ENCODE data around the gene PYGB. TPM values are rescaled to one million over a fixed set of nuclear protein-coding genes. Genes with fewer than 3 reads are reported as not detected.

Gene PYGB
- total and polyA plus RNA-seq, 7 donors, result 4.9 to 22.3 (median 9.5) TPM

DNA sequence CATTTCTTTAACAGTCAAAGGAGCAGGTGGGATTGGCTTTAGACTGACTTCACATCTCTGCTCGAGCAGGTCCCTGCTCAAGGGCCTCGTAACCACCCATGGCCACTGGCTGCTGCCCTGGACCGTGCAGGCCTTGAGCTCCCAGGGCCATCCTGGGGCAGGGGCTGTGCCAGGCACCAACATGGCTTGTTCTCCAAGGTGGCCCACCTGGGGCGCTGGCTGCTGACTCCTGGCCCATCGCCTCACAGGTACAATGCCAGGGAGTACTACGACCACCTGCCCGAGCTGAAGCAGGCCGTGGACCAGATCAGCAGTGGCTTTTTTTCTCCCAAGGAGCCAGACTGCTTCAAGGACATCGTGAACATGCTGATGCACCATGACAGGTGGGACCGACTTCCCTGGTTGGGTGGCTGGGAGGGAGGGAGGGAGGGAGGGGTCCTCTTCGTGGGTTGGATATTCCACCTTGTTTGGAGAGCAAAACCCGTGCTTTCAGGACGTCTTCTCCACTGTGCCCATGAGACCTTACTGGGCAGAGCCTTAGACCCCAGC is 46.1 kb downstream of the PYGB start:
- Histone ChIP-seq H3K4me1 (peaks cover 28% of the 10 kb centered on the region), H3K36me3 (ENCODE audit: insufficient read depth in 1 of 2, low read depth in 1 of 2) (peaks cover 0 to 21% of the 10 kb centered on the region in 2 donors), H3K4me3 (no peak overlapping the region), H3K27ac (peak overlapping the region; percentile 84), H3K27me3 (ENCODE audit: insufficient read depth in 3 of 3, low read length in 2 of 3) (no peaks in the 10 kb centered on the region), H3K9me3 (no peaks in the 10 kb centered on the region)
- no peak for DNase-seq
- intact Hi-C loops (cut with DNase I), result loop anchor here (5.0 kb wide), 1 partner anchor 103 kb away; no protein-coding TSS in a partner anchor
- no peak for ATAC-seq
- 69 to 87% (median 69%) methylated on average over 13 of the region's 13 CpGs for WGBS, 3 donors
- TF ChIP-seq, protein P1, sequence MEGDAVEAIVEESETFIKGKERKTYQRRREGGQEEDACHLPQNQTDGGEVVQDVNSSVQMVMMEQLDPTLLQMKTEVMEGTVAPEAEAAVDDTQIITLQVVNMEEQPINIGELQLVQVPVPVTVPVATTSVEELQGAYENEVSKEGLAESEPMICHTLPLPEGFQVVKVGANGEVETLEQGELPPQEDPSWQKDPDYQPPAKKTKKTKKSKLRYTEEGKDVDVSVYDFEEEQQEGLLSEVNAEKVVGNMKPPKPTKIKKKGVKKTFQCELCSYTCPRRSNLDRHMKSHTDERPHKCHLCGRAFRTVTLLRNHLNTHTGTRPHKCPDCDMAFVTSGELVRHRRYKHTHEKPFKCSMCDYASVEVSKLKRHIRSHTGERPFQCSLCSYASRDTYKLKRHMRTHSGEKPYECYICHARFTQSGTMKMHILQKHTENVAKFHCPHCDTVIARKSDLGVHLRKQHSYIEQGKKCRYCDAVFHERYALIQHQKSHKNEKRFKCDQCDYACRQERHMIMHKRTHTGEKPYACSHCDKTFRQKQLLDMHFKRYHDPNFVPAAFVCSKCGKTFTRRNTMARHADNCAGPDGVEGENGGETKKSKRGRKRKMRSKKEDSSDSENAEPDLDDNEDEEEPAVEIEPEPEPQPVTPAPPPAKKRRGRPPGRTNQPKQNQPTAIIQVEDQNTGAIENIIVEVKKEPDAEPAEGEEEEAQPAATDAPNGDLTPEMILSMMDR (IDR thresholded peaks at IDR 0.05), result no peak

DNA sequence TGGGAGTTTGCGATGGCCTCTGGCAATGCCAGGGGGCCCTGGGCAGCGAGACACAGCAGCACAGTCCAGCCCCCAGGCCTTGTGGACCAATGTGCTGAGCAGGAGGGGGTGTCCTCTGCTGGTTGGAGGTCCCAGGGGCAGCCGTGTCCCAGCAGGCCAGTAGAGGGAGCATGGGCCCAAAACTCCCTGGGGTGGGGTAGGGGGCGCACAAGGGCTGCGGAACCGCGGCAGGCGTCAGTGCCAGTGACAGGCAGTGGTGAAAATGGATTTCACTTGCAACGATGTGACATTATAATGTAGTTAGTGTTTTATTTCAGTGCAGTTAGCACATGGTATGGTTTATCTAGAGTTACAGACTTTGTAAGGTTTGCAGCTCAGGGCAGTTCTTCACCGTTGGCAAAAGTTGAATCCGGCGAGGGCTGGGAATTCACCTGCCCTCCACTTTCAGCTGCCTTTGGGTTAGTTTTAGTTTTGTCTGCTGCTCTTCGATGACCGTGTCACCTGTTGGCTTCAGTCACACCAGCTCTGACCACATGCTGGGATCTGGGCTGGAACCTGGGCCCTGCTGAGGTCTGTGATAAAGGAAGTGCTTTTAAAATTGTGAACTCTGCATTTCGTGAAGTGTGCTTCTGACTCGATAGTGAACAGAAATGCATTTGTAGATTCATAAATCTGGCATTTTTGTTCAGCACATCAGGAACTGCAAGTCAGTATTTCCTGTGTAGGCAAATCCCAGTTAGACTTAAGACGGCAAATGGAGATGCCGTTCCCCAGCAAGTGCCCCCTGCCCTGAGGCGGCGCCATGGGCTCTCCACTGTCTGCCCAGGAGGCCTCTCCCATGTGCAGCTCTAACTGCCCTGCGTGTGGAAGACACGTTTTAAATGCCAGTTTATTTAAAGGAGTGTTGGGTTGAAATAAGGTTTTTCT is 46.8 kb downstream of the PYGB start:
- Histone ChIP-seq H3K27ac (peak overlapping the region; percentile 84), H3K36me3 (ENCODE audit: insufficient read depth in 1 of 2, low read depth in 1 of 2) (peaks cover 0 to 18% of the 10 kb centered on the region in 2 donors), H3K4me1 (peaks cover 28% of the 10 kb centered on the region), H3K4me3 (no peak overlapping the region), H3K9me3 (no peaks in the 10 kb centered on the region), H3K27me3 (ENCODE audit: insufficient read depth in 3 of 3, low read length in 2 of 3) (no peaks in the 10 kb centered on the region)
- TF ChIP-seq, protein P1 (IDR thresholded peaks at IDR 0.05), result peak; percentile 56
- intact Hi-C loops (cut with DNase I), result loop anchor here (5.0 kb wide), 1 partner anchor 103 kb away; no protein-coding TSS in a partner anchor
- peak; percentile 36 to 75 (median 68) for ATAC-seq
- WGBS, 3 donors, result 36 to 57% (median 38%) methylated on average over 22 of the region's 22 CpGs
- DNase-seq, result peak; percentile 51 to 72

DNA sequence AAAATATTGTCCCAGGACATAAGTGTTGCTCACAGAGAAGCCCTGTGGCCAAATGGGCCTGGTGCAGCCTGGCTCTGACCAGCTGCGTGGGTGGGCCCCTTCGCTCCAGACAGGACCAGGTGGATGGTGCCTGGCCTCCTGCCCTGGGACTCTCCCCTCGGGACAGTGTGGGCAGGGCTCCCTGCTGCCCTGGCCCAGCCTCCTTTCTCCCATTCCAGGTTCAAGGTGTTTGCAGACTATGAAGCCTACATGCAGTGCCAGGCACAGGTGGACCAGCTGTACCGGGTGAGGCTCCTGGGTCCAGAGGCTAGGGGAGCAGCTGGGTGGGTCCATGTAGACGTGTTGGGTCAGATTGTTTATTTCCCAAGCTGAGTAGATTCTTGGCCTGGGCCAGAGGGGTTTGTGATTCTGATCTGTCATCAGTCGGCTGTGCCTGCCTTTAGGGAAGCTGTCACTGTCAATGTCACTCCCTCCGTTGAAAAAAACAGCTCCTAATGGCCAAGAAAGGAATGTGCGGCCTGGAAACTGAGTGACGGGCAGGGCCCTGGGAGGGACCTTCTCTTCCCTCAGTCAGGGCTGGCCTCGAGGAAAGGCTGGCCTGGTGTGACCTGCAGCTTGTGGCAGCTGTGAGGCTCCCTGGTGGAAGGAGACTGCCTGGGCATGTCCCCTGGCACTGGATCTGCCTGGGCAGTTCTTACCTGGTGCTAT is 47.7 kb downstream of the PYGB start:
- peaks cover 0 to 13% of the 10 kb centered on the region in 2 donors for H3K36me3 ChIP-seq (ENCODE audit: insufficient read depth in 1 of 2, low read depth in 1 of 2)
- intact Hi-C loops (cut with DNase I), result no loop called here
- peaks cover 28% of the 10 kb centered on the region for H3K4me1 ChIP-seq
- 17 to 23% (median 23%) methylated on average over 10 of the region's 10 CpGs for WGBS, 3 donors
- TF ChIP-seq, protein P1 (IDR thresholded peaks at IDR 0.05), result peak; percentile 26
- no peaks in the 10 kb centered on the region for H3K9me3 ChIP-seq
- peak overlapping the region; percentile 84 for H3K27ac ChIP-seq
- H3K4me3 ChIP-seq, result no peak overlapping the region
- ATAC-seq (peak; percentile 80 to 92 (median 90)), DNase-seq (peak; percentile 64 to 83)
- no peaks in the 10 kb centered on the region for H3K27me3 ChIP-seq (ENCODE audit: insufficient read depth in 3 of 3, low read length in 2 of 3)

DNA sequence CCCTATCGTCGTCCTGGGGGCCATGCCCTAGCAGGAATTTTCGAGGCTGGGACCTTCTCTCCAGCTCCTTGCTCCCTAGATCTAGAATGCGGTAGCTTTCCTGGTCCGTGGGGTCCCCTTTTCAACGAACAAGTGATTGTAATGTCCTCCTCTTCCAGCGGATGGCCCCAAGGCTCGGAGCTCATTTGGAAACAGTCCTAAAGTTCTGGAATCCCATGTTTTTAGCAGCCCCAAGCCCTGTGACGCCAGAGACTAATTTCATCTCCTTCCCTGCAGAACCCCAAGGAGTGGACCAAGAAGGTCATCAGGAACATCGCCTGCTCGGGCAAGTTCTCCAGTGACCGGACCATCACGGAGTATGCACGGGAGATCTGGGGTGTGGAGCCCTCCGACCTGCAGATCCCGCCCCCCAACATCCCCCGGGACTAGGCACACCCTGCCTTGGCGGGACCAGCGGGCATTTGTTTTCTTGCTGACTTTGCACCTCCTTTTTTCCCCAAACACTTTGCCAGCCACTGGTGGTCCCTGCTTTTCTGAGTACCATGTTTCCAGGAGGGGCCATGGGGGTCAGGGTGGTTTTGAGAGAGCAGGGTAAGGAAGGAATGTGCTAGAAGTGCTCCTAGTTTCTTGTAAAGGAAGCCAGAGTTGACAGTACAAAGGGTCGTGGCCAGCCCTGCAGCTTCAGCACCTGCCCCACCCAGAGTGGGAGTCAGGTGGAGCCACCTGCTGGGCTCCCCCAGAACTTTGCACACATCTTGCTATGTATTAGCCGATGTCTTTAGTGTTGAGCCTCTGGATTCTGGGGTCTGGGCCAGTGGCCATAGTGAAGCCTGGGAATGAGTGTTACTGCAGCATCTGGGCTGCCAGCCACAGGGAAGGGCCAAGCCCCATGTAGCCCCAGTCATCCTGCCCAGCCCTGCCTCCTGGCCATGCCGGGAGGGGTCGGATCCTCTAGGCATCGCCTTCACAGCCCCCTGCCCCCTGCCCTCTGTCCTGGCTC is 48.5 kb downstream of the PYGB start:
- Histone ChIP-seq H3K9me3 (no peaks in the 10 kb centered on the region), H3K27me3 (ENCODE audit: insufficient read depth in 3 of 3, low read length in 2 of 3) (no peaks in the 10 kb centered on the region), H3K27ac (peak overlapping the region; percentile 84), H3K4me3 (no peak overlapping the region), H3K36me3 (ENCODE audit: insufficient read depth in 1 of 2, low read depth in 1 of 2) (peaks cover 0 to 4% of the 10 kb centered on the region in 2 donors), H3K4me1 (peaks cover 28% of the 10 kb centered on the region)
- ATAC-seq, result peak in 3 of 4 donors; percentile 27 to 48 (median 46)
- TF ChIP-seq, protein P1 (IDR thresholded peaks at IDR 0.05), result peak; percentile 36
- WGBS, 3 donors, result 54 to 67% (median 56%) methylated on average over 24 of the region's 24 CpGs
- DNase-seq, result peak in 1 of 2 donors; percentile 66
- intact Hi-C loops (cut with DNase I), result no loop called here

Data from psoas muscle (tissue), 8 donors.